Left ventricle myocardium inferior (tissue), 1 donor: Measurements from ENCODE around the gene PPARGC1A. TPM values are rescaled to one million over a fixed set of nuclear protein-coding genes. Genes with fewer than 3 reads are reported as not detected.
A peak's percentile ranks its signal among the peaks of the same experiment; 100 is the strongest.

Experiments
- DNase-seq: peaks from one replicate; pipeline ENCODE4 v3.0.0-alpha.2; 2020
- H3K27ac ChIP-seq: fragments of 200-600 bp; replicated peaks from 2 replicates; pipeline ENCODE4 v1.8.0; 2021
- H3K27me3 ChIP-seq: fragments of 200-600 bp; 2 replicates; pipeline ENCODE4 v1.8.0; 2021; ENCODE audit warnings: low read depth
- H3K36me3 ChIP-seq: fragments of 200-600 bp; 2 replicates; pipeline ENCODE4 v1.8.0; 2021
- H3K4me1 ChIP-seq: fragments of 200-600 bp; 2 replicates; pipeline ENCODE4 v1.8.0; 2021
- H3K4me3 ChIP-seq: fragments of 200-600 bp; 2 replicates; pipeline ENCODE4 v1.8.0; 2021; ENCODE audit warnings: mild to moderate bottlenecking, moderate library complexity
- H3K9me3 ChIP-seq: fragments of 200-600 bp; replicated peaks from 2 replicates; pipeline ENCODE4 v1.8.0; 2021
- CTCF ChIP-seq: fragments of 200-600 bp; IDR thresholded peaks from 2 replicates; pipeline ENCODE4 v1.8.0; 2021; ENCODE audit warnings: antibody characterized with exemption, mild to moderate bottlenecking, borderline replicate concordance
- intact Hi-C: fragments of 100-400 bp; cut with micrococcal nuclease; formaldehyde crosslinking; loops from one replicate; pipeline ENCODE4 v1.11.0; 2022
- total RNA-seq: library from RNA; stranded (reverse); fragmentation: NEBNext Ultra II Directional; extraction: Animal tissue kit (Norgen Biotek cat#: 25700); gene quantifications from one replicate; pipeline ENCODE4 v1.2.1, GENCODE V29; 2021
- donor health status: DM: no; HTN: yes; CAD: no; lungs with severe emphysema.

The PPARGC1A gene
- total RNA-seq, 1 donor from 2014 or later: 108 TPM

- peaks cover 34% of the 10 kb centered on the region for H3K36me3 ChIP-seq
- TF ChIP-seq CTCF: no peak
- peaks cover 28% of the 10 kb centered on the region for H3K4me1 ChIP-seq
- no peak overlapping the region for H3K27ac ChIP-seq
- no peaks in the 10 kb centered on the region for H3K9me3 ChIP-seq
- intact Hi-C loops: no loop called here
- no peaks in the 10 kb centered on the region for H3K27me3 ChIP-seq
- no peak overlapping the region for H3K4me3 ChIP-seq
- no peak for DNase-seq
These were observed 61.1 kb downstream of the PPARGC1A start for GRCh38 chr4:23828779-23829178.

- H3K27me3 ChIP-seq: no peaks in the 10 kb centered on the region
- peak overlapping the region; percentile 41 for H3K27ac ChIP-seq
- H3K4me1 ChIP-seq: peaks cover 24% of the 10 kb centered on the region
- H3K9me3 ChIP-seq: no peaks in the 10 kb centered on the region
- intact Hi-C loops: no loop called here
- DNase-seq: no peak
- TF ChIP-seq CTCF: no peak
- peaks cover 40% of the 10 kb centered on the region for H3K36me3 ChIP-seq
- no peak overlapping the region for H3K4me3 ChIP-seq
These were observed 61.7 kb downstream of the PPARGC1A start for GRCh38 chr4:23828020-23828715.

GRCh38 chr4:23822181-23822580 is 67.7 kb downstream of the PPARGC1A start:
- peaks cover 34% of the 10 kb centered on the region for H3K36me3 ChIP-seq
- H3K27ac ChIP-seq: no peak overlapping the region
- no peaks in the 10 kb centered on the region for H3K9me3 ChIP-seq
- H3K27me3 ChIP-seq: no peaks in the 10 kb centered on the region
- TF ChIP-seq CTCF: no peak
- DNase-seq: no peak
- H3K4me1 ChIP-seq: peaks cover 34% of the 10 kb centered on the region
- no peak overlapping the region for H3K4me3 ChIP-seq
- intact Hi-C loops: no loop called here

- no peak for TF ChIP-seq CTCF
- no peaks in the 10 kb centered on the region for H3K27me3 ChIP-seq
- intact Hi-C loops: no loop called here
- peak overlapping the region; percentile 70 for H3K27ac ChIP-seq
- DNase-seq: peak; percentile 26
- peaks cover 42% of the 10 kb centered on the region for H3K4me1 ChIP-seq
- H3K4me3 ChIP-seq: no peak overlapping the region
- H3K9me3 ChIP-seq: no peaks in the 10 kb centered on the region
- peaks cover 23% of the 10 kb centered on the region for H3K36me3 ChIP-seq
These were observed 70.8 kb downstream of the PPARGC1A start for GRCh38 chr4:23819041-23819511.

- no peak for DNase-seq
- Histone ChIP-seq H3K36me3 (peaks cover 26% of the 10 kb centered on the region), H3K4me1 (peaks cover 42% of the 10 kb centered on the region), H3K9me3 (no peaks in the 10 kb centered on the region), H3K4me3 (no peak overlapping the region), H3K27me3 (no peaks in the 10 kb centered on the region), H3K27ac (peak overlapping the region; percentile 70)
- intact Hi-C loops: no loop called here
- TF ChIP-seq CTCF: no peak
These were observed 71.6 kb downstream of the PPARGC1A start for GRCh38 chr4:23818097-23818885.
